ENCODE results near the gene RABEP1. TPM values are rescaled to one million over a fixed set of nuclear protein-coding genes. Genes with fewer than 3 reads are reported as not detected.

RABEP1 gene
- polyA plus RNA-seq, 2 donors: 8.8 to 9.0 TPM

- no peaks in the 10 kb centered on the region for H3K27me3 ChIP-seq (ENCODE audit: control insufficient read depth in 1 of 2, insufficient read depth in 2 of 2, low read length in 2 of 2)
- H3K9me3 ChIP-seq (ENCODE audit: control insufficient read depth in 2 of 2, insufficient read depth in 1 of 2, low read depth in 1 of 2, low read length in 1 of 2): no peaks in the 10 kb centered on the region
- no peaks in the 10 kb centered on the region for H3K4me1 ChIP-seq (ENCODE audit: control insufficient read depth in 2 of 2, insufficient read depth in 2 of 2, low read length in 1 of 2)
- no peak overlapping the region for H3K27ac ChIP-seq (ENCODE audit: low read depth in 2 of 2, low read length in 1 of 2)
- H3K4me3 ChIP-seq (ENCODE audit: low read depth in 1 of 2, low read length in 2 of 2): no peak overlapping the region
- peaks cover 17 to 20% of the 10 kb centered on the region in 2 donors for H3K36me3 ChIP-seq (ENCODE audit: control insufficient read depth in 2 of 2, insufficient read depth in 2 of 2, low read length in 1 of 2)
- WGBS, 2 donors: 90 to 91% methylated on average over 7 of the region's 7 CpGs
These were observed 128.6 kb downstream of the RABEP1 start for GRCh38 chr17:5410594-5411272.

- Histone ChIP-seq H3K9me3 (ENCODE audit: control insufficient read depth in 2 of 2, insufficient read depth in 1 of 2, low read depth in 1 of 2, low read length in 1 of 2) (no peaks in the 10 kb centered on the region), H3K4me3 (ENCODE audit: low read depth in 1 of 2, low read length in 2 of 2) (no peak overlapping the region), H3K27me3 (ENCODE audit: control insufficient read depth in 1 of 2, insufficient read depth in 2 of 2, low read length in 2 of 2) (no peaks in the 10 kb centered on the region), H3K4me1 (ENCODE audit: control insufficient read depth in 2 of 2, insufficient read depth in 2 of 2, low read length in 1 of 2) (peaks cover 0 to 2% of the 10 kb centered on the region in 2 donors), H3K27ac (ENCODE audit: low read depth in 2 of 2, low read length in 1 of 2) (peak overlapping the region; percentile 37 to 47), H3K36me3 (ENCODE audit: control insufficient read depth in 2 of 2, insufficient read depth in 2 of 2, low read length in 1 of 2) (peaks cover 4 to 8% of the 10 kb centered on the region in 2 donors)
- WGBS, 2 donors: 31 to 51% methylated on average over 4 of the region's 4 CpGs
These were observed 131.6 kb downstream of the RABEP1 start for GRCh38 chr17:5413682-5414081.

GRCh38 chr17:5416901-5417300, 134.8 kb downstream of the RABEP1 start:
- H3K27ac ChIP-seq (ENCODE audit: low read depth in 2 of 2, low read length in 1 of 2): peak overlapping the region in 1 of 2 donors; percentile 8
- WGBS, 2 donors: 56 to 60% methylated on average over 2 of the region's 2 CpGs
- H3K9me3 ChIP-seq (ENCODE audit: control insufficient read depth in 2 of 2, insufficient read depth in 1 of 2, low read depth in 1 of 2, low read length in 1 of 2): no peaks in the 10 kb centered on the region
- H3K4me1 ChIP-seq (ENCODE audit: control insufficient read depth in 2 of 2, insufficient read depth in 2 of 2, low read length in 1 of 2): peaks cover 0 to 2% of the 10 kb centered on the region in 2 donors
- peaks cover 0 to 6% of the 10 kb centered on the region in 2 donors for H3K36me3 ChIP-seq (ENCODE audit: control insufficient read depth in 2 of 2, insufficient read depth in 2 of 2, low read length in 1 of 2)
- H3K4me3 ChIP-seq (ENCODE audit: low read depth in 1 of 2, low read length in 2 of 2): no peak overlapping the region
- H3K27me3 ChIP-seq (ENCODE audit: control insufficient read depth in 1 of 2, insufficient read depth in 2 of 2, low read length in 2 of 2): no peaks in the 10 kb centered on the region

GRCh38 chr17:5418858-5419355, 136.8 kb downstream of the RABEP1 start:
- H3K4me3 ChIP-seq (ENCODE audit: low read depth in 1 of 2, low read length in 2 of 2): peak overlapping the region; percentile 71 to 86
- no peaks in the 10 kb centered on the region for H3K9me3 ChIP-seq (ENCODE audit: control insufficient read depth in 2 of 2, insufficient read depth in 1 of 2, low read depth in 1 of 2, low read length in 1 of 2)
- no peaks in the 10 kb centered on the region for H3K27me3 ChIP-seq (ENCODE audit: control insufficient read depth in 1 of 2, insufficient read depth in 2 of 2, low read length in 2 of 2)
- WGBS, 2 donors: 0% methylated on average over 26 of the region's 26 CpGs
- peaks cover 0 to 2% of the 10 kb centered on the region in 2 donors for H3K36me3 ChIP-seq (ENCODE audit: control insufficient read depth in 2 of 2, insufficient read depth in 2 of 2, low read length in 1 of 2)
- H3K4me1 ChIP-seq (ENCODE audit: control insufficient read depth in 2 of 2, insufficient read depth in 2 of 2, low read length in 1 of 2): peaks cover 0 to 2% of the 10 kb centered on the region in 2 donors
- H3K27ac ChIP-seq (ENCODE audit: low read depth in 2 of 2, low read length in 1 of 2): peak overlapping the region; percentile 92 to 97

GRCh38 chr17:5419356-5419958, 137.4 kb downstream of the RABEP1 start, which contains the start of gene NUP88:
NUP88 (minus strand) TSS chr17:5419662; CDS start chr17:5419650, 12 bp downstream.
- peak within 1 kb of the TSS; percentile 92 to 97 for H3K27ac ChIP-seq (ENCODE audit: low read depth in 2 of 2, low read length in 1 of 2)
- WGBS, 2 donors: 0% methylated on average over 49 of the region's 49 CpGs
- peak within 1 kb of the TSS; percentile 71 to 86 for H3K4me3 ChIP-seq (ENCODE audit: low read depth in 1 of 2, low read length in 2 of 2)

GRCh38 chr17:5419959-5420653, 138.0 kb downstream of the RABEP1 start, which contains the start of gene RPAIN:
RPAIN (plus strand) TSS chr17:5420182; CDS start chr17:5420211, 29 bp downstream.
- H3K4me3 ChIP-seq (ENCODE audit: low read depth in 1 of 2, low read length in 2 of 2): peak within 1 kb of the TSS; percentile 71 to 86
- peak within 1 kb of the TSS; percentile 92 to 97 for H3K27ac ChIP-seq (ENCODE audit: low read depth in 2 of 2, low read length in 1 of 2)
- H3K27me3 ChIP-seq (ENCODE audit: control insufficient read depth in 1 of 2, insufficient read depth in 2 of 2, low read length in 2 of 2): no peaks in the 10 kb centered on the region
- H3K9me3 ChIP-seq (ENCODE audit: control insufficient read depth in 2 of 2, insufficient read depth in 1 of 2, low read depth in 1 of 2, low read length in 1 of 2): no peaks in the 10 kb centered on the region
- WGBS, 2 donors: 0% methylated on average over 41 of the region's 41 CpGs
- peaks cover 0 to 5% of the 10 kb centered on the region in 2 donors for H3K36me3 ChIP-seq (ENCODE audit: control insufficient read depth in 2 of 2, insufficient read depth in 2 of 2, low read length in 1 of 2)
- peaks cover 0 to 2% of the 10 kb centered on the region in 2 donors for H3K4me1 ChIP-seq (ENCODE audit: control insufficient read depth in 2 of 2, insufficient read depth in 2 of 2, low read length in 1 of 2)

More at GRCh38 chr17:5419356-5419958, 137.4 kb downstream of the RABEP1 start, which contains the start of gene NUP88:
- H3K36me3 ChIP-seq (ENCODE audit: control insufficient read depth in 2 of 2, insufficient read depth in 2 of 2, low read length in 1 of 2): peaks cover 0 to 2% of the 10 kb centered on the region in 2 donors
- no peaks in the 10 kb centered on the region for H3K9me3 ChIP-seq (ENCODE audit: control insufficient read depth in 2 of 2, insufficient read depth in 1 of 2, low read depth in 1 of 2, low read length in 1 of 2)
- no peaks in the 10 kb centered on the region for H3K27me3 ChIP-seq (ENCODE audit: control insufficient read depth in 1 of 2, insufficient read depth in 2 of 2, low read length in 2 of 2)
- H3K4me1 ChIP-seq (ENCODE audit: control insufficient read depth in 2 of 2, insufficient read depth in 2 of 2, low read length in 1 of 2): peaks cover 0 to 2% of the 10 kb centered on the region in 2 donors

GRCh38 chr17:5422505-5422904, 140.4 kb downstream of the RABEP1 start:
- peak overlapping the region in 1 of 2 donors; percentile 38 for H3K27ac ChIP-seq (ENCODE audit: low read depth in 2 of 2, low read length in 1 of 2)
- H3K4me3 ChIP-seq (ENCODE audit: low read depth in 1 of 2, low read length in 2 of 2): no peak overlapping the region
- peaks cover under 1 to 14% of the 10 kb centered on the region in 2 donors for H3K36me3 ChIP-seq (ENCODE audit: control insufficient read depth in 2 of 2, insufficient read depth in 2 of 2, low read length in 1 of 2)
- no peaks in the 10 kb centered on the region for H3K27me3 ChIP-seq (ENCODE audit: control insufficient read depth in 1 of 2, insufficient read depth in 2 of 2, low read length in 2 of 2)
- H3K4me1 ChIP-seq (ENCODE audit: control insufficient read depth in 2 of 2, insufficient read depth in 2 of 2, low read length in 1 of 2): no peaks in the 10 kb centered on the region
- WGBS, 2 donors: 72 to 76% methylated on average over 2 of the region's 2 CpGs
- H3K9me3 ChIP-seq (ENCODE audit: control insufficient read depth in 2 of 2, insufficient read depth in 1 of 2, low read depth in 1 of 2, low read length in 1 of 2): no peaks in the 10 kb centered on the region

GRCh38 chr17:5424909-5425308, 142.8 kb downstream of the RABEP1 start:
- H3K36me3 ChIP-seq (ENCODE audit: control insufficient read depth in 2 of 2, insufficient read depth in 2 of 2, low read length in 1 of 2): peaks cover 6 to 17% of the 10 kb centered on the region in 2 donors
- no peaks in the 10 kb centered on the region for H3K27me3 ChIP-seq (ENCODE audit: control insufficient read depth in 1 of 2, insufficient read depth in 2 of 2, low read length in 2 of 2)
- no peaks in the 10 kb centered on the region for H3K9me3 ChIP-seq (ENCODE audit: control insufficient read depth in 2 of 2, insufficient read depth in 1 of 2, low read depth in 1 of 2, low read length in 1 of 2)
- WGBS, 2 donors: 81 to 83% methylated on average over 1 of the region's 1 CpG
- H3K4me3 ChIP-seq (ENCODE audit: low read depth in 1 of 2, low read length in 2 of 2): no peak overlapping the region
- H3K4me1 ChIP-seq (ENCODE audit: control insufficient read depth in 2 of 2, insufficient read depth in 2 of 2, low read length in 1 of 2): no peaks in the 10 kb centered on the region
- no peak overlapping the region for H3K27ac ChIP-seq (ENCODE audit: low read depth in 2 of 2, low read length in 1 of 2)

- no peak overlapping the region for H3K4me3 ChIP-seq (ENCODE audit: low read depth in 1 of 2, low read length in 2 of 2)
- H3K27ac ChIP-seq (ENCODE audit: low read depth in 2 of 2, low read length in 1 of 2): no peak overlapping the region
- H3K9me3 ChIP-seq (ENCODE audit: control insufficient read depth in 2 of 2, insufficient read depth in 1 of 2, low read depth in 1 of 2, low read length in 1 of 2): no peaks in the 10 kb centered on the region
- H3K27me3 ChIP-seq (ENCODE audit: control insufficient read depth in 1 of 2, insufficient read depth in 2 of 2, low read length in 2 of 2): no peaks in the 10 kb centered on the region
- 76 to 91% methylated on average over 3 of the region's 3 CpGs for WGBS, 2 donors
- H3K36me3 ChIP-seq (ENCODE audit: control insufficient read depth in 2 of 2, insufficient read depth in 2 of 2, low read length in 1 of 2): peaks cover 6 to 18% of the 10 kb centered on the region in 2 donors
- peaks cover 0 to 1% of the 10 kb centered on the region in 2 donors for H3K4me1 ChIP-seq (ENCODE audit: control insufficient read depth in 2 of 2, insufficient read depth in 2 of 2, low read length in 1 of 2)
These were observed 143.7 kb downstream of the RABEP1 start for GRCh38 chr17:5425826-5426225.

Data from esophagus (tissue), 2 donors.